Mesenchymal stem cell (in vitro differentiated cells and primary cell): ENCODE results near the gene SNX30.

Source experiments
- DNase-seq: peaks from one replicate; pipeline ENCODE4 v3.0.0-alpha.2; 2013
- H2AFZ ChIP-seq: one replicate; pipeline ENCODE4 v1.6.1; 2013; ENCODE audit warnings: low read depth, mild to moderate bottlenecking, control low read depth, inconsistent platforms, low read length, moderate library complexity
- H2AK5ac ChIP-seq: 2 replicates; pipeline ENCODE4 v1.6.1; 2013; ENCODE audit warnings: low read length, moderate library complexity, mild to moderate bottlenecking, inconsistent platforms; ENCODE audit not compliant: severe bottlenecking
- H2BK120ac ChIP-seq: one replicate; pipeline ENCODE4 v1.6.1; 2013; ENCODE audit warnings: low read depth, mild to moderate bottlenecking, inconsistent platforms, low read length, moderate library complexity
- H2BK12ac ChIP-seq, 2 experiments: one replicate each; pipeline ENCODE4 v1.6.1; 2013; ENCODE audit warnings: inconsistent platforms in 2 of 2, low read length in 2 of 2, mild to moderate bottlenecking in 2 of 2, moderate library complexity in 2 of 2, control low read depth in 1 of 2
- H2BK15ac ChIP-seq: one replicate; pipeline ENCODE4 v1.6.1; 2013; ENCODE audit warnings: mild to moderate bottlenecking, low read depth, inconsistent platforms; ENCODE audit not compliant: poor library complexity, severe bottlenecking
- H2BK5ac ChIP-seq: 2 replicates; pipeline ENCODE4 v1.6.1; 2013; ENCODE audit warnings: low read depth, mild to moderate bottlenecking, low read length, control low read depth, inconsistent platforms; ENCODE audit not compliant: poor library complexity, severe bottlenecking
- H3K14ac ChIP-seq, 2 experiments: one replicate each; pipeline ENCODE4 v1.6.1; 2013; ENCODE audit warnings: inconsistent platforms in 2 of 2, low read length in 2 of 2, control low read depth in 1 of 2, mild to moderate bottlenecking in 1 of 2, moderate library complexity in 1 of 2
- H3K18ac ChIP-seq, 2 experiments: one replicate each; pipeline ENCODE4 v1.6.1; 2013; ENCODE audit warnings: inconsistent platforms in 2 of 2, low read length in 2 of 2, control low read depth in 1 of 2, low read depth in 1 of 2, mild to moderate bottlenecking in 1 of 2
- H3K23ac ChIP-seq, 2 experiments: one replicate each; pipeline ENCODE4 v1.6.1; 2013; ENCODE audit warnings: inconsistent platforms in 2 of 2, low read length in 2 of 2, mild to moderate bottlenecking in 2 of 2, moderate library complexity in 2 of 2, control low read depth in 1 of 2
- H3K27ac ChIP-seq: 2 replicates; pipeline ENCODE4 v1.5.1; 2013; ENCODE audit warnings: mild to moderate bottlenecking, moderate library complexity, low read length, control low read depth, inconsistent platforms; ENCODE audit not compliant: poor library complexity, severe bottlenecking
- H3K27me3 ChIP-seq, 2 experiments: 2 replicates each; pipeline versions ENCODE4 v1.6.1 to v1.7.0; 2013; ENCODE audit warnings: low read length in 2 of 2, mild to moderate bottlenecking in 2 of 2, moderate library complexity in 2 of 2, control low read depth in 1 of 2, inconsistent platforms in 1 of 2; ENCODE audit not compliant: control insufficient read depth in 1 of 2, insufficient read depth in 1 of 2
- H3K36me3 ChIP-seq, 2 experiments: 2 replicates each; pipeline versions ENCODE4 v1.6.1 to v1.7.0; 2013; ENCODE audit warnings: low read length in 2 of 2, control low read depth in 1 of 2, inconsistent platforms in 1 of 2, low read depth in 1 of 2, mild to moderate bottlenecking in 1 of 2; ENCODE audit not compliant: insufficient read depth in 2 of 2, control insufficient read depth in 1 of 2
- H3K4ac ChIP-seq, 2 experiments: one replicate each; pipeline ENCODE4 v1.6.1; 2013; ENCODE audit warnings: inconsistent platforms in 2 of 2, low read length in 2 of 2, mild to moderate bottlenecking in 2 of 2, moderate library complexity in 2 of 2, control low read depth in 1 of 2, low read depth in 1 of 2
- H3K4me1 ChIP-seq: 2 replicates; pipeline ENCODE4 v1.6.1; 2013; ENCODE audit warnings: low read depth, low read length, control low read depth; ENCODE audit not compliant: control insufficient read depth, insufficient read depth
- H3K4me2 ChIP-seq: 2 replicates; pipeline ENCODE4 v1.6.1; 2013; ENCODE audit warnings: low read length, mild to moderate bottlenecking, inconsistent platforms; ENCODE audit not compliant: poor library complexity, severe bottlenecking
- H3K4me3 ChIP-seq, 2 experiments: 2 replicates each; pipeline versions ENCODE4 v1.5.1 to v1.7.0; 2013; ENCODE audit warnings: low read length in 2 of 2, mild to moderate bottlenecking in 2 of 2, control low read depth in 1 of 2, low read depth in 1 of 2; ENCODE audit not compliant: insufficient read depth in 1 of 2
- H3K79me1 ChIP-seq: replicated peaks from 2 replicates; pipeline ENCODE4 v1.6.1; 2013; ENCODE audit warnings: mild to moderate bottlenecking, control low read depth, low read length, inconsistent platforms; ENCODE audit not compliant: poor library complexity, severe bottlenecking
- H3K9ac ChIP-seq: 2 replicates; pipeline ENCODE4 v1.7.0; 2013; ENCODE audit warnings: mild to moderate bottlenecking, low read length, moderate library complexity
- H3K9me3 ChIP-seq: 2 replicates; pipeline ENCODE4 v1.7.0; 2013; ENCODE audit warnings: mild to moderate bottlenecking, low read length; ENCODE audit not compliant: control insufficient read depth
- H4K8ac ChIP-seq: one replicate; pipeline ENCODE4 v1.6.1; 2013; ENCODE audit warnings: inconsistent platforms, mild to moderate bottlenecking, low read length, moderate library complexity
- H4K91ac ChIP-seq: one replicate; pipeline ENCODE4 v1.6.1; 2013; ENCODE audit warnings: mild to moderate bottlenecking, low read length, inconsistent platforms
- WGBS: methylation state at CpG from one replicate; pipeline ENCODE4 v1.1.7; 2013; ENCODE audit warnings: mixed read lengths; 5-methylcytosine and 5-hydroxymethylcytosine counted together

SNX30 gene

DNA sequence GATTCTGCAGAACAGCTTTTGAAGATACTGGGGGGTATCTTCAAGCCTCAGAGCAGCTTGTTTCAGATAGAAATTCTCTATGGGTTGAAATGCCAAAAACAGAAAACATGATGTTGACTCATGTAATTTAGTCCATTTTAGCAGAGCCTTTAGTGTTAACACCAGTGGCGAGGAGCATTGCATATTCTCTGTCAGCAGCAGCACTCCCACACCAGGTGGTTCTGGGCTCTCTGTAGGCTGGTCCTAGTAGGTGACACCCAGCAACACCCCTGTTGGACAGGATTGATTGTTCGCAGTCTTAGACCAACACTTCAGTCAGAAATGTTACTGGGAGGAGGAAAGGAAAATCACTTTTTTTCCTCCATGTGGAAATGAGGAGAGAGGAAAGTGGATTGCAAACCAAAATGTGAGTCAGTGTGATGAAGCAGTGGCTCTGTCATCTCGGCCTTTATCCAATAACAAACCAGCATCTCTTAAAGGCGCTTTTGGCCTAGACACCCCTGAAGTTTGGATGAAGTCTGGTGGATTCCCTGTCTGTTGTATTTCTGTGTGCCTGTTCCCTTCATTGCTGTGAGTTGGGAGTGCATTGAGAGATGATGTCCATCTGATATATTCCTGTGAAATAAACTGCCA lies 123.3 kb downstream of the SNX30 start:
- H2BK120ac ChIP-seq = no peak overlapping the region
- H3K4ac ChIP-seq = no peak overlapping the region
- H4K8ac ChIP-seq = no peak overlapping the region
- no peaks in the 10 kb centered on the region for H3K9me3 ChIP-seq
- H3K27me3 ChIP-seq = no peaks in the 10 kb centered on the region
- no peak overlapping the region for H2AFZ ChIP-seq
- H2BK15ac ChIP-seq = no peak overlapping the region
- H2BK5ac ChIP-seq = no peak overlapping the region
- H3K18ac ChIP-seq = no peak overlapping the region
- no peaks in the 10 kb centered on the region for H3K79me1 ChIP-seq
- H3K4me1 ChIP-seq = peaks cover 2% of the 10 kb centered on the region
- DNase-seq = no peak
- 100% methylated on average over 3 of the region's 4 CpGs for WGBS
- no peak overlapping the region for H4K91ac ChIP-seq
- H3K36me3 ChIP-seq = peaks cover 10 to 46% of the 10 kb centered on the region in 2 experiments
- no peak overlapping the region for H3K14ac ChIP-seq
- H3K4me3 ChIP-seq = no peak overlapping the region
- H3K27ac ChIP-seq = no peak overlapping the region
- no peak overlapping the region for H2BK12ac ChIP-seq
- H2AK5ac ChIP-seq = no peak overlapping the region
- H3K9ac ChIP-seq = peak overlapping the region; percentile 54
- no peak overlapping the region for H3K23ac ChIP-seq
- no peak overlapping the region for H3K4me2 ChIP-seq

DNA sequence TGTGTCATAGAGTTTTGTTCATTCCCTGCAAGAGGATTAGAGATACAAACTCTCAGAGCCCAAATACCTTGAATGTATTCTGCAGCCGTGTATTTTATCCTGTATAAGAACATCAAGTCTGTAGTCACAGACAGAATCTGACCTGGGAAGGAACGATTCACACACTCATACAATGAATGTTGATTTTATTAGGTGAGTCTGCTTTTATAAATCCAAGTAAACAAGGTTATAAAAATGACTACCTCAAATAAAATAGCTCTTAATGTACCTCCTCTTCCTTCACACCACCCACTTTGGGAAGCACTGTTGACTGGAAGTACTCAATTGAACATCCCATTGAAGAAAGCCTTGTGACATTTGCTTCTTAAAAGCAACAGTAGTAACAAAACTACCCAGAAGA lies 128.2 kb downstream of the SNX30 start:
- Histone ChIP-seq H3K18ac (no peak overlapping the region), H3K4me3 (no peak overlapping the region), H3K14ac (no peak overlapping the region), H4K8ac (no peak overlapping the region), H3K4me2 (no peak overlapping the region), H2BK15ac (no peak overlapping the region), H3K79me1 (no peaks in the 10 kb centered on the region), H3K27ac (no peak overlapping the region), H3K23ac (no peak overlapping the region), H2AFZ (no peak overlapping the region), H2BK5ac (no peak overlapping the region), H3K36me3 (peaks cover 3 to 37% of the 10 kb centered on the region in 2 experiments), H2AK5ac (no peak overlapping the region), H3K9me3 (no peaks in the 10 kb centered on the region), H2BK120ac (no peak overlapping the region), H3K9ac (no peak overlapping the region), H3K27me3 (no peaks in the 10 kb centered on the region), H2BK12ac (no peak overlapping the region), H3K4me1 (peaks cover 6% of the 10 kb centered on the region), H3K4ac (no peak overlapping the region), H4K91ac (no peak overlapping the region)
- WGBS = 89% methylated on average over 1 of the region's 2 CpGs
- DNase-seq = no peak

DNA sequence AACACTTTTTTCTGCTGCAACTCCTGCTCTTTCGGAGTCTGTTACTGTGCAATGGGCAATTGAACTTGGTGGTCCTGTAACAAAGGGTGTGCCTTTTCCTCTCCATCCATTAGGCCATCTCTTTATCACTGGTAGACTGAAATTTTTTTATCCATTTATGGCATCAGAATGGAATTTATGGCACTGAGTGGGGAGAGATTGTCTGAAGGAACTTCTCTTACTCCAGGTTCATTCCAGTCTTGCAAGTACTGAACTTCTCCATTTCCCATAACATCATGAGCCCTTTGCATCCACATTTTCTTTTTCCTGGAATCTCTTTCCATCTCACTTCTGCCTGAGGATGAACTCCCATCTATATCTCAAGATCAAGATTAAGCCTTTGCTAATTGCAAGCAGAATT lies 130.1 kb downstream of the SNX30 start:
- H3K9me3 ChIP-seq = no peaks in the 10 kb centered on the region
- no peak overlapping the region for H2BK12ac ChIP-seq
- no peak overlapping the region for H2BK5ac ChIP-seq
- no peak overlapping the region for H3K9ac ChIP-seq
- peaks cover 3 to 32% of the 10 kb centered on the region in 2 experiments for H3K36me3 ChIP-seq
- no peak overlapping the region for H3K4me3 ChIP-seq
- no peak overlapping the region for H4K8ac ChIP-seq
- no peak overlapping the region for H3K23ac ChIP-seq
- no peak overlapping the region for H2BK120ac ChIP-seq
- peaks cover 8% of the 10 kb centered on the region for H3K4me1 ChIP-seq
- H3K79me1 ChIP-seq = no peaks in the 10 kb centered on the region
- H2AFZ ChIP-seq = no peak overlapping the region
- H3K4ac ChIP-seq = no peak overlapping the region
- H2AK5ac ChIP-seq = no peak overlapping the region
- no peak overlapping the region for H3K4me2 ChIP-seq
- no peak overlapping the region for H3K27ac ChIP-seq
- H3K18ac ChIP-seq = no peak overlapping the region
- no peak for DNase-seq
- no peak overlapping the region for H2BK15ac ChIP-seq
- no peaks in the 10 kb centered on the region for H3K27me3 ChIP-seq
- 100% methylated on average over 1 of the region's 1 CpG for WGBS
- H3K14ac ChIP-seq = no peak overlapping the region
- no peak overlapping the region for H4K91ac ChIP-seq

DNA sequence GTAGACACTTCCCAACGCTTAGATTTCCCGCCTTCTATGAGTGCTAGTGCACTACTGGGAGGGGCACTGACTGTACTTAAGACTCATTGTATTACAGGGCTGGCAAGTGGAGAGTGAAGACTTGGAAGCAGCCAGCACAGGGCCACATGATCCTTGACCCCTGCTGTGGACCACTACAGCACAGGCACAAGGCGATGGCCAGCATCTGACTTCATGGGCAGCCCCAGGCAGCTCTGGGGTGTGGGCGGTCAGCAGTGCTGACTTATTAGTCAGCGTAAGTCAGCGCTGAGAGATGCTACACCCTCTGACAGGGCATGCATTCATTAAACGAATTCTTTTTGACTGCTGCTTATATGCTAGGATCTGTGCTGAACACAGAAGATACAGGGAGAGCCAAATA lies 130.8 kb downstream of the SNX30 start:
- no peak overlapping the region for H3K4ac ChIP-seq
- no peaks in the 10 kb centered on the region for H3K79me1 ChIP-seq
- WGBS = 83% methylated on average over 6 of the region's 7 CpGs
- no peak overlapping the region for H4K8ac ChIP-seq
- no peak overlapping the region for H2BK12ac ChIP-seq
- no peak overlapping the region for H2BK120ac ChIP-seq
- no peak overlapping the region for H2BK5ac ChIP-seq
- H2BK15ac ChIP-seq = no peak overlapping the region
- no peaks in the 10 kb centered on the region for H3K9me3 ChIP-seq
- H3K4me2 ChIP-seq = no peak overlapping the region
- H2AK5ac ChIP-seq = no peak overlapping the region
- DNase-seq = peak; percentile 15
- no peak overlapping the region for H3K4me3 ChIP-seq
- no peak overlapping the region for H3K18ac ChIP-seq
- H3K27me3 ChIP-seq = no peaks in the 10 kb centered on the region
- no peak overlapping the region for H2AFZ ChIP-seq
- no peak overlapping the region for H3K27ac ChIP-seq
- H3K14ac ChIP-seq = no peak overlapping the region
- peaks cover 8% of the 10 kb centered on the region for H3K4me1 ChIP-seq
- no peak overlapping the region for H3K9ac ChIP-seq
- peak overlapping the region in 1 of 2 experiments; percentile 34 for H3K23ac ChIP-seq
- peaks cover 3 to 28% of the 10 kb centered on the region in 2 experiments for H3K36me3 ChIP-seq
- H4K91ac ChIP-seq = no peak overlapping the region
